ENCODE data around the gene MYCL.
"Not testable (repeated sequence)": the region's sequence is repeated elsewhere in the genome, so short reads cannot be mapped to it uniquely, and the experiment has no call there.

The MYCL gene

GRCh38 chr1:39925721-39926342, 24.1 kb upstream of the MYCL start:
- DNase-seq: no peak
- intact Hi-C loops (cut with DNase I): no loop called here

- no peak for DNase-seq
- intact Hi-C loops (cut with DNase I): no loop called here
Measured at GRCh38 chr1:39922251-39922688, 20.6 kb upstream of the MYCL start.

- DNase-seq: peak in 33 of 42 donors; percentile 13 to 77 (median 41)
- intact Hi-C loops (cut with DNase I): loop anchor here (5.0 kb wide), 1 partner anchor 53 kb away; no protein-coding TSS in a partner anchor
Measured at GRCh38 chr1:39919545-39919944, 17.8 kb upstream of the MYCL start.

- no peak for DNase-seq
- intact Hi-C loops (cut with DNase I): loop anchor here (5.0 kb wide), 1 partner anchor 54 kb away; no protein-coding TSS in a partner anchor
Measured at GRCh38 chr1:39917825-39918224, 16.1 kb upstream of the MYCL start.

GRCh38 chr1:39915499-39916129, 13.9 kb upstream of the MYCL start:
- intact Hi-C loops (cut with DNase I): loop anchor here (5.0 kb wide), 1 partner anchor 57 kb away; no protein-coding TSS in a partner anchor
- no peak for DNase-seq

GRCh38 chr1:39913136-39913535, 11.4 kb upstream of the MYCL start:
- DNase-seq; intact Hi-C loops (cut with DNase I): not testable (repeated sequence)

GRCh38 chr1:39910263-39910662, 8.5 kb upstream of the MYCL start:
- DNase-seq: no peak
- intact Hi-C loops (cut with DNase I): no loop called here

- DNase-seq: no peak
- intact Hi-C loops (cut with DNase I): loop anchor here (10.0 kb wide), 1 partner anchor 126 kb away; no protein-coding TSS in a partner anchor
Measured at GRCh38 chr1:39908534-39908933, 6.8 kb upstream of the MYCL start.

GRCh38 chr1:39907528-39908453, 6.1 kb upstream of the MYCL start:
- no peak for DNase-seq
- intact Hi-C loops (cut with DNase I): loop anchor here (10.0 kb wide), 1 partner anchor 127 kb away; no protein-coding TSS in a partner anchor

- no peak for DNase-seq
- intact Hi-C loops (cut with DNase I): loop anchor here (10.0 kb wide), 1 partner anchor 130 kb away; no protein-coding TSS in a partner anchor
Measured at GRCh38 chr1:39905172-39905571, 3.5 kb upstream of the MYCL start.

GRCh38 chr1:39902460-39902807, 717 bp upstream of the MYCL start:
- DNase-seq: no peak
- intact Hi-C loops (cut with DNase I): loop anchor here (5.0 to 10.0 kb wide), 3 partner anchors 70 to 132 kb away; no protein-coding TSS in a partner anchor

GRCh38 chr1:39901464-39901713, 328 bp downstream of the MYCL start:
- intact Hi-C loops (cut with DNase I): loop anchor here (5.0 to 10.0 kb wide), 3 partner anchors 71 to 133 kb away; no protein-coding TSS in a partner anchor
- DNase-seq: peak in 20 of 42 donors; percentile 8 to 67 (median 32)

GRCh38 chr1:39900662-39901463, 854 bp downstream of the MYCL start:
- DNase-seq: peak in 37 of 42 donors; percentile 10 to 72 (median 41)
- intact Hi-C loops (cut with DNase I): loop anchor here (5.0 to 10.0 kb wide), 3 partner anchors 71 to 134 kb away; no protein-coding TSS in a partner anchor

GRCh38 chr1:39899611-39900538, 1.8 kb downstream of the MYCL start:
- no peak for DNase-seq
- intact Hi-C loops (cut with DNase I): loop anchor here (5.0 to 10.0 kb wide), 3 partner anchors 72 to 135 kb away; no protein-coding TSS in a partner anchor

GRCh38 chr1:39898648-39899603, 2.8 kb downstream of the MYCL start:
- DNase-seq: peak; percentile 40 to 91 (median 74)
- intact Hi-C loops (cut with DNase I): no loop called here

GRCh38 chr1:39898191-39898590, 3.5 kb downstream of the MYCL start:
- DNase-seq: no peak
- intact Hi-C loops (cut with DNase I): no loop called here
